CD4-positive, alpha-beta T cell treated with Interleukin-2 at 100 ng/mL for 4 hours (primary cell): Measurements from ENCODE around the gene PIP5K1C.
"Not testable (repeated sequence)": the region's sequence is repeated elsewhere in the genome, so short reads cannot be mapped to it uniquely, and the experiment has no call there.

Source experiments
- DNase-seq: peaks from one replicate; pipeline ENCODE4 v3.0.0-alpha.2; 2020; ENCODE audit warnings: low spot score

The PIP5K1C gene

DNA sequence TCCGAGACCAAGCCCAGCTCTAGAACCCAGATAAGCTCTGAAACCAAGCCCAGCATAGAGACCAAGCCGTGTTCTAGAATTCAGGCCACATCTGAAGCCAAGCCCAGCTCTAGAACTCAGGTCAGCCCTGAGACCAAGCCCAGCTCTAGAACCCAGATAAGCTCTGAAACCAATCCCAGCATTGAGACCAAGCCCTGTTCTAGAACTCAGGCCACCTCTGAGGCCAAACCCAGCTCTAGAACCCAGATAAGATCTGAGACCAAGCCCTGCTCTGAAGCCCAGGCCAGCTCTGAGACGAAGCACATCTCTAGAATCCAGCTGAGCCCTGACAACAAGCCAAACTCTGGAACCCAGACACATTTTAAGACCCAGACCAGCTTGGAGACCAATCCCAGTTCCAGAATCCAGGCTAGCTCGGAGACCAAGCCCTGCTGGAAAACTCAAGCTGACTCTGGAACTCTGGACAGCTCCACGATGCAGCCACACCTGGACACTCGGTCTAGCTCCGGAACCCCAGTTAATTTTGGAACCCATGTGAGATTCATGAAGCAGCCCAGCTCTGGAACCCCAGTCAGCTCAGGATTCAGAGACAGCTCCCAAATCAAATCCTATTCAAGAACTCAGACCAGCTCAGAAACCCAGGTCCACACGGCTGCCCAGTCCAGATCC, 109.1 kb downstream of the PIP5K1C start:
- DNase-seq, result no peak

DNA sequence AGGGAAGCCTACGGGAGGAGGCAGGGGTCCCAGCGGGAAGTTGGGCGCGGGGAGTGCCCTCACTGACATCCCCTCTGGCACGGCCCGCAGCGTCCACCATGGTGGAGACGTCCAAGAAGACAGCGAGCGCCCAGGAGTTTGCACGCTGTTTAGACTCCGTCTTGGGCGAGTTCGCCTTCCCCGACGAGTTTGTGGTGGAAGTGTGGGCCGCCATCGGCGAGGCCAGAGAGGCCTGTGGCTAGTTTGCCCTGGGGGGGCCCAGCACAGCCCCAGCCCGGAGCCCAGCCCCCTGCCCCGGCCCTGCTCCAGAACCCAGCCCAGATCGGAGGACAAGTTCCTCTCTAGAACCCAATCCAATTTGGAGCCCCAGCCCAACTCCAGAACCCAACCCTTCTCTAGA, 110.3 kb downstream of the PIP5K1C start:
- no peak for DNase-seq

DNA sequence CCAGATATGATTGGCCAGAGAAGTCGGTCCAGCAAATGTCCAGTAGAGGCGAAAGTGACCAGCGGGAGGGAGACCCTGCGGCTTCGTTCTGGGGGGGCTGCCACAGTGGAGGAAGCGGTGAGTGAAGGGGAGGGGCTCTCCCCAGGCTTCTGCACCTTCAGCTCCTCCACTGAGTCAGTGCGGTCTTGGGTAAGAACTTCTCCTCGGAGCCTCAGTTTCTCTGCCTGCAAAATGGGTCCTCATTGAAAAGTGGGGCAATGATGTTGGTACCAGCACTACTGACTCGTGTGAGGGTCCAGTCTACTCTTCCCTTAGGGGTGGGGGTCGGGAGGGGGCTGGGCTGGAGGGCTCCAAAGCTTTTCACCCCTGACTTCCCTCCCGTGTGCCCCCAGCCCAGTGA, 110.8 kb downstream of the PIP5K1C start:
- no peak for DNase-seq

DNA sequence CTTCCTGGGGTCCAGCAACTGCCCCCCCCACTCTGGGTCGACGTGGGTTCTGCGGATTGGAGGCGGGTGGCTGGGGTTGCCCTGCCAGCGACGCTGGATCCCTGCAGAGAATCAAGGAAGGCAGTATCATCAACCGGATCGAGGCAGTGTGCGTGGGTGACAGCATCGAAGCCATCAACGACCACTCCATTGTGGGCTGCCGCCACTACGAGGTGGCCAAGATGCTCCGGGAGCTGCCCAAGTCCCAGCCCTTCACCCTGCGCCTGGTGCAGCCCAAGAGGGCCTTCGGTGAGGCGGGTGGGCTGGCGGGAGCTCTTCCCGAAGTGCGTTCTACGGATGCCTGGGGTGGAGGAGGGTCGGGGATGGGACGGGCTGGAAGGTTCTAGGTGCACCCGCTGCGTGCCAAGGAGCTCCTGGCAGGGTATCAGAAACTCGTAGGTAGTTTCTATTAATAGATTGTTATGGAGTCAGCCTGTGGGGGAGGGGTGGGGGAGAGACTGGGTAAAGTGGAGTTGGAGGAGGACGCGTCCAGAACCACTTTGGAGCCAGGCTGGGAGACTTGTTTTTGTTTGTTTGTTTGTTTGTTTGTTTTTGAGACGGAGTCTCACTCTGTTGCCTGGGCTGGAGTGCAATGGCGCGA, 113.4 kb downstream of the PIP5K1C start:
- no peak for DNase-seq

DNA sequence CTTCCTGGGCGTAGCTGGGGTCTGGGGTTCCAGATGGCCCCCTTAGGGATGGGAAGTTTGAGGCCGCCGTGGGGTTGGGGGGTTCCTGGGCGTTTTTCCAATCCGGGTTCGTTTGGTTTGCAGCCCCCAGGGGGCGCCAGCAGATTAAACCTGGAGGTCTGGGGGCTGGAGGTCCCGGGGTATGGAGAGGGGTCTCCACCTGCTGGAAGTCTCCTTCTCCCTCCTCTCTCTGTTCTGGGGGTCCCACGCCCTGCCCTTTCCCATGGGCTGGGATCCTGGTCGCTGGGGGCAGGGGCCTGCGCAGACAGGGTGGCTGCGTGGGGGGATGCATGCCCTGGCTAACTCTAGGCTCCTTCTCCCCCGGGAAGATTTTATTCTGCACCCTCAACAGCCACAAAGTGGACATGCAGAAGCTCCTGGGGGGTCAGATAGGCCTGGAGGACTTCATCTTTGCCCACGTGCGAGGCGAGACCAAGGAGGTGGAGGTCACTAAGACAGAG, 114.1 kb downstream of the PIP5K1C start:
- peak; percentile 34 for DNase-seq

DNA sequence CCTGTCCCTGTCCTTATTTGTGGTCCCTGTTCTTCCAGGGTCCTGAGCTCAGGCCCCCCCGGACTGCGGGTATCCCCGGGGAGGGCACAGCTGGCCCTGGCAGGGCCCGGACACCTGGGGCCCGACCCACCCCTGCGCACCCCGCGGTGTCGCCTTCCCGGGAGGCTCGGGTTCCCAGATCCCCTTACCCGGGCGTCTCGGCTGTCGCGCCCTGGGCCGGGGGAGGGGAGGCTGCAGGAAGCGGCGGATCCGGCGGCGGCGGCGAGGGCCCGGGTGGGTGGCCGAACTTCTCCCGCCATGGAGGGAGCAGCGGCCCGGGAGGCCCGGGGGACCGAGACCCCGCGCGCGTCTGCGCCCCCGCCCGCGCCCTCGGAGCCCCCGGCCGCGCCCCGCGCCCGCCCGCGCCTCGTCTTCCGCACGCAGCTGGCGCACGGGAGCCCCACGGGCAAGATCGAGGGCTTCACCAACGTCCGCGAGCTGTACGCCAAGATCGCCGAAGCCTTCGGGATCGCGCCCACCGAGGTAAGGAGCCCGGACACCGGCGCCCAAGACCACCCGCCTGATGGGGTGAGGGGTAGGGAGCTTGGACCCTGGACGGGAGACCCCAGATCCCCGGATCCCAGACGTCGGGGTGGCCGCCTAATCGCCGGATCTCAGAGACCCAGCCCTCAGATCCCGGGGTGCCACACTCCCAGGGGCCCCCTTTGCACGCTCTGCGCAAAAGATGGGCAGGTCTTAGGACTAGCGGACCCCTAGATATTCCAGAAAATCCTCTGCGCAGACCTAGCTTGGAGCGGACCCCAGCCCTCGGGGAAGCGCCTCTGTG, 114.8 kb downstream of the PIP5K1C start, which contains the start of gene GIPC3:
Gene GIPC3, plus strand, starts transcription at position 178 of the 826 bp plus-strand sequence. Its CDS starts 120 bp downstream, at position 298.
- no peak for DNase-seq

DNA sequence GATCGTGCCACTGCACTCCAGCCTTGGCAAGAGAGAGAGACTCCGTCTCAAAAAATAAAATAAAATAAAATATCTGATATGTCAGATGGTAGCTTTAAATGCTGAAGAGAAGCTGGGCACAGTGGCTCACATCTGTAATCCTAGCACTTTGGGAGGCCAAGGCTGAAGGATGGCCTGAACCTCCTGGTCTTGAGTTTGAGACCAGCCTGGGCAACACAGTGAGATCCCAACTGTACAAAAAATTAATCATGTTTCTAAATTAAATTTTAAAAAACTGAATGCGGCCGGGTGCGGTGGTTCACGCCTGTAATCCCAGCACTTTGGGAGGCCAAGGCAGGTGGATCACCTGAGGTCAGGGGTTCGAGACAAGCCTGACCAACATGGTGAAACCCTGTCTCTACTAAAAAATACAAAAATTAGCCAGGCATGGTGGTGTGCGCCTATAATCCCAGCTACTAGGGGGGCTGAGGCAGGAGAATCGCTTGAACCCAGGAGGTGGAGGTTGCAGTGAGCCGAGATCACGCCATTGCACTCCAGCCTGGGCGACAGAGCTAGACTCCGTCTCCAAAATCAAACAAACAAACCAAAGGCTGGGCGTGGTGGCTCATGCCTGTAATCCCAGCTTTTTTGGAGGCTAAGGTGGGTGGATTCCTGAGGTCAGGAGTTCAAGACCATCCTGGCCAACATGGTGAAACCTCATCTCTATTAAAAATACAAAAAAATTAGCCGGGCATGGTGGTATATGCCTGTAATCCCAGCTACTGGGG, 116.0 kb downstream of the PIP5K1C start:
- not testable (repeated sequence) for DNase-seq

DNA sequence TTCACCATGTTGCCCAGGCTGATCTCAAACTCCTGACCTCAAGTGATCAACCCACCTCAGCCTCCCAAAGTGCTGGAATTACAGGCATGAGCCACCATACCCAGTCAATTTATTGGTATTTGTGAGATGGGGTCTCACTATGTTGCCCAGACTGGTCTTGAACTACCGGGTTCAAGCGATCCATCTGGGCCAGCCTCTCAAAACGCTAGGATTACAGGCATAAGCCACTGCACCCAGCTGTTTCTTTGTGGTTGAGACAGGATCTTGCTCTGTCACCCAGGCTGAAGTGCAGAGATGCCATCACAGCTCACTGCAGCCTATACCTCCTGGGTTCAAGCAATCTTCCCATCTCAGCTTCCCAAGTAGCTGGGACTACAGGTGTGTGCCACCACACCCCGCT, 118.5 kb downstream of the PIP5K1C start:
- DNase-seq, result not testable (repeated sequence)
